GM21447 (cell line): Measurements from ENCODE around the gene SDSL.

Experiments
- ATAC-seq: cut with Tn5 transposase; IDR thresholded peaks from one replicate; pipeline ENCODE4 v1.9.1; 2021; ENCODE audit not compliant: unreplicated experiment

Gene SDSL

GRCh38 chr12:113418213-113418879 is 3.8 kb upstream of the SDSL start:
- ATAC-seq = no peak

- ATAC-seq = no peak
Measured at GRCh38 chr12:113420996-113421595, 1.1 kb upstream of the SDSL start.

GRCh38 chr12:113422886-113423669 is 898 bp downstream of the SDSL start:
- ATAC-seq = no peak

- no peak for ATAC-seq
Measured at GRCh38 chr12:113424456-113424855, 2.3 kb downstream of the SDSL start.

GRCh38 chr12:113424915-113425823 is 3.0 kb downstream of the SDSL start:
- ATAC-seq = no peak

GRCh38 chr12:113425960-113426453 is 3.8 kb downstream of the SDSL start:
- ATAC-seq = no peak

GRCh38 chr12:113427882-113428281 is 5.7 kb downstream of the SDSL start:
- ATAC-seq = no peak

GRCh38 chr12:113428482-113428881 is 6.3 kb downstream of the SDSL start:
- no peak for ATAC-seq

GRCh38 chr12:113432986-113433385 is 10.8 kb downstream of the SDSL start:
- ATAC-seq = no peak

- ATAC-seq = no peak
Measured at GRCh38 chr12:113435367-113435766, 13.2 kb downstream of the SDSL start.

GRCh38 chr12:113436586-113436985 is 14.4 kb downstream of the SDSL start:
- no peak for ATAC-seq

GRCh38 chr12:113436993-113437728 is 15.0 kb downstream of the SDSL start:
- ATAC-seq = no peak

- ATAC-seq = no peak
Measured at GRCh38 chr12:113437729-113438100, 15.5 kb downstream of the SDSL start.

GRCh38 chr12:113438523-113439300 is 16.5 kb downstream of the SDSL start:
- ATAC-seq = no peak

- ATAC-seq = no peak
Measured at GRCh38 chr12:113439301-113439597, 17.1 kb downstream of the SDSL start.

- no peak for ATAC-seq
Measured at GRCh38 chr12:113439606-113440030, 17.4 kb downstream of the SDSL start.

GRCh38 chr12:113440336-113440735 is 18.2 kb downstream of the SDSL start:
- ATAC-seq = no peak

GRCh38 chr12:113440947-113441782 is 19.0 kb downstream of the SDSL start:
- ATAC-seq = no peak

- no peak for ATAC-seq
Measured at GRCh38 chr12:113443030-113443539, 20.9 kb downstream of the SDSL start.
